Measurements from ENCODE around the gene JOSD2.

- no peak for TF ChIP-seq POLR2AphosphoS5 (IDR thresholded peaks at IDR 0.05; ENCODE audit: low read depth, low read length)
- TF ChIP-seq TAF1 (IDR thresholded peaks at IDR 0.05; ENCODE audit: borderline replicate concordance, insufficient read depth, low read length) = no peak
- TF ChIP-seq SIN3A (IDR thresholded peaks at IDR 0.05; ENCODE audit: borderline replicate concordance, insufficient read depth, low read length) = no peak
- TF ChIP-seq REST (IDR thresholded peaks at IDR 0.05; ENCODE audit: insufficient read depth in 1 of 2, low read depth in 2 of 2, low read length in 2 of 2) = no peak
- no peak for TF ChIP-seq FOXP2 (optimal IDR thresholded peaks at IDR 0.05; ENCODE audit: borderline replicate concordance, extremely low read depth, extremely low read length, insufficient read depth)
Observed at GRCh38 chr19:50555450-50556281, 44.7 kb upstream of the JOSD2 start.
